DMS 273 treated with DMSO at 0.1 percent for 48 hours (cell line): ENCODE measurements around the gene GCNT2.
"Not testable (repeated sequence)": the region's sequence is repeated elsewhere in the genome, so short reads cannot be mapped to it uniquely, and the experiment has no call there.

ENCODE experiments used
- DNase-seq: peaks from one replicate; lab custom pipeline; 2025; lab: John Stamatoyannopoulos, UW

The GCNT2 gene

GRCh38 chr6:10514049-10514780, 6.9 kb upstream of the GCNT2 start:
- no peak for DNase-seq

DNA sequence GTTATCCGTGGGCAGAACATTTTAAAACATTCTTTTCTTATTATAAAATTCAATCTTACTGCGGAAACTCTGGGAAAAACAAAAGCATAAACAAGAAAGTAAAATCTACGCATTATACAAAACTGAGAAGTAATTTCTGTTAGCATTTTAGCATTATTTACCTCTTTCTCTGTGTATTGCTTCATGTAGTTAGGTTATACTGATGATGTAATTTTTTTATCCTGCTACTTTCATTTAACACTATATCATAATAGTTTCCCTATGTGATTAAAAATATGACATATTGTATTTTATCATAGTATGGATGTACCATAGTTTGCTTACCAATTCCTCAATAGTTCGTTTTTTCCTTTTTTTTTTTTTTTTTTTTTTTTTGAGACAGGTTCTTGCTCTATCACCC, 4.2 kb upstream of the GCNT2 start:
- no peak for DNase-seq

GRCh38 chr6:10518557-10519407, 2.4 kb upstream of the GCNT2 start:
- no peak for DNase-seq

DNA sequence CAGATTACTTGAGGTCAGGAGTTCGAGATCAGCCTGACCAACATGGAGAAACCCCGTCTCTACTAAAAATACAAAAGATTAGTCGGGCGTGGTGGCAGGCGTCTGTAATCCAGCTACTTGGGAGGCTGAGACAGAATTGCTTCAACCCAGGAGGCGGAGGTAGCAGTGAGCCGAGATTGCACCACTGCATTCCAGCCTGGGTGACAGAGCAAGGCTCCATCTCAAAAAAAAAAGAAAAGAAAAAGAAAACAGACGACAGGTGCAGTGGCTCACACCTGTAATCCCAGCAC, 1.8 kb upstream of the GCNT2 start:
- DNase-seq, result not testable (repeated sequence)

- DNase-seq, result no peak
Observed at GRCh38 chr6:10520468-10520867, 683 bp upstream of the GCNT2 start.

DNA sequence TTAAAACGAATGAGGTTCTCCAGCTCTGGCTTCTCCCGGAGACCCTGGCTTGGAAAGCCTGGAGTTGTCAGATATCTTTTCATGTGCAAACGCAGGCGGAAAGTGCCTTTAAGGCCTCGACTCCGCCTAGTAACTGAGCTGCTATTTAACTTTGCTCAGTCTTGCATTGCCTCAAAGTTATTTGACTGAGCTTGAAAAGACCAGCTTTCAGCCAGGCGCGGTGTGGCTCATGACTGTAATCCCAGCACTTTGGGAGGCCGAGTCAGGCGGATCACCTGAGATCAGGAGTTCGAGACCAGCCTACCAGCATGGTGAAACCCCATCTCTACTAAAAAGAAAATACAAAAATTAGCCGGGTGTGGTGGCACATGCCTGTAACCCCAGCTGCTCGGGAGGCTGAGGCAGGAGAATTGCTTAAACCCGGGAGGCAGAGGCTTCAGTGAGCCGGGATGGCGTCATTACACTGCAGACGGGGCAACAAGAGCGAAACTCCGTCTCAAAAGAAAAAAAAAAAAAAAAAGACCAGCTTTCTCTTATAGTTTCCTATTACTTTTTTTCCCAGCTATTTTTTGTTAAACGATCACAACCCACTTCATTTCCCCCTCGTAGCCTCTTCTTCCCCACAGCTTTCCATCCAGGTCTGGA, 1.9 kb downstream of the GCNT2 start:
- DNase-seq, result no peak

- no peak for DNase-seq
Observed at GRCh38 chr6:10526156-10526555, 5.0 kb downstream of the GCNT2 start.

- DNase-seq, result no peak
Observed at GRCh38 chr6:10528158-10528981, 7.2 kb downstream of the GCNT2 start.

DNA sequence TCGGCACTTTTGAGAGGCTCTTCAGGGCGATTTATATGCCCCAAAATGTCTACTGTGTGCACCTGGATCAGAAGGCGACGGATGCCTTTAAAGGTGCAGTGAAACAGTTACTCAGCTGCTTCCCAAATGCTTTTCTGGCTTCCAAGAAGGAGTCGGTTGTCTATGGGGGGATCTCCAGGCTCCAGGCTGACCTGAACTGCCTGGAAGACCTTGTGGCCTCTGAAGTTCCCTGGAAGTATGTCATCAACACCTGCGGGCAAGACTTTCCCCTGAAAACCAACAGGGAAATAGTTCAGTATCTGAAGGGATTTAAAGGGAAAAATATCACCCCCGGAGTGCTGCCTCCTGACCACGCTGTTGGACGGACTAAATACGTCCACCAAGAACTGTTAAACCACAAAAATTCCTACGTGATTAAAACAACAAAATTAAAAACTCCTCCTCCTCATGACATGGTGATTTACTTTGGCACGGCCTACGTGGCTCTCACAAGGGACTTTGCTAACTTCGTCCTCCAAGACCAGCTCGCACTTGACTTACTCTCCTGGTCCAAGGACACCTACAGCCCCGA, 8.2 kb downstream of the GCNT2 start:
- DNase-seq, result no peak

DNA sequence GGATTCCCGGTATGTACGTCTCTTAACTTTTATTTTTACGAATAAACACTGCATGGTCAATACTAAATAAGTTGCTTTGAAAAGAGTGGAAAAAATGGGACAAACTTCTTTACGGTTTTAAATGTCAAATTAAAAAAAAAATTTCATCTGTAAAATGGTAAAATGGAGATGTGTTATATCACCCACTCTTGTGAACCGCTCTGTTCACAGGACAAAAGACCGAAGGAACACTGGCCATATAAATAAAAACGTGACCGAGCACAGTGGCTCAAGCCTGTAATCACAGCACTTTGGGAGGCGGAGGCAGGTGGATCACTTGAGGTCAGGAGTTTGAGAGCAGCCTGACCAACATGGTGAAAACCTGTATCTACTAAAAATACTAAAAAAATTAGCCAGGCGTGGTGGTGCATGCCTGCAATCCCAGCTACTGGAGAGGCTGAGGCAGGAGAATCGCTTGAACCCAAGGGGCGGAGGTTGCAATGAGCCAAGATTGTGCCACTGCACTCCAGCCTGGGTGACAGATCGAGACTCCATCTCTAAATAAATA, 8.8 kb downstream of the GCNT2 start:
- not testable (repeated sequence) for DNase-seq

- DNase-seq, result no peak
Observed at GRCh38 chr6:10531503-10531902, 10.4 kb downstream of the GCNT2 start.

- DNase-seq, result no peak
Observed at GRCh38 chr6:10531942-10532341, 10.8 kb downstream of the GCNT2 start.

GRCh38 chr6:10532392-10532791, 11.2 kb downstream of the GCNT2 start:
- no peak for DNase-seq

GRCh38 chr6:10534419-10534762, 13.2 kb downstream of the GCNT2 start:
- no peak for DNase-seq

DNA sequence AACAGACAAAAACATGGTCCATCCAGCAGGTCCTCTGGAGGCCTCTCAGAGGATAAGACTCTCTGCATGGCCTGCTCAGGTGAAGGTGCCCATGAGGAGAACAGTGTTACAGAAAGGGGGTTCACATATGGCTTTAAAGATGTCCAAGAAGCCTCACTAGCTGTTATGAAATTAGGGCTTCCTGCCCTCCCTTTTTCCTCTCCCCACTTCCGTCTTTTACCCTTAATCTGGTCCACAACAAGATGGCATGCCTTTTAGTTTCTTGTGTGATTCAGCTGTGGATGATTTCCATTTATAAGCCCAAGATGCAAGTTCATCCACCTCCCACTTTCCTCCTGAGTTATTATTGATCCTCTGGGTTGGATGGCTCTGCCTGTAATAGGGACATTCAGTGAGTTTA, 14.0 kb downstream of the GCNT2 start:
- DNase-seq, result no peak

GRCh38 chr6:10537726-10538125, 16.6 kb downstream of the GCNT2 start:
- DNase-seq, result no peak

- no peak for DNase-seq
Observed at GRCh38 chr6:10540073-10540746, 19.1 kb downstream of the GCNT2 start.

DNA sequence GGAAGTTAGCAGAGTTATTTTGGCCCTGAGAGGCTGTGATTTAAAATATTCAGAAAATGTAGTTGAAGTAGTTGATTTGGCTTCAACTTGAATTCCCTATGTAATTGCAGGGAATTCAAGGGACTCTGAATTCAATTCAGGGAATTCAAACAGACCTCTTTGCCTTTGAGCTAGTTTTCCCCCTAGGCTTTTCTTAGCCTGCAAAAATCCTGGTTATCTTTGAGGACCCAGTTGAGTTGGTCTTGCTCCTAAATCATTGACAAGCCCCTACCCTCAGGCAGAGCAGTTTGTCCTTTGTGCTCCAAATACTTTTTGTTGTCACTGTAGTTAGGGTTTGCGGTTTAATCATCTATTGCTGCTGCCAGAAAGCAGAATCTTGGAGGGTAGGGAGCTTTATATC, 20.4 kb downstream of the GCNT2 start:
- no peak for DNase-seq

DNA sequence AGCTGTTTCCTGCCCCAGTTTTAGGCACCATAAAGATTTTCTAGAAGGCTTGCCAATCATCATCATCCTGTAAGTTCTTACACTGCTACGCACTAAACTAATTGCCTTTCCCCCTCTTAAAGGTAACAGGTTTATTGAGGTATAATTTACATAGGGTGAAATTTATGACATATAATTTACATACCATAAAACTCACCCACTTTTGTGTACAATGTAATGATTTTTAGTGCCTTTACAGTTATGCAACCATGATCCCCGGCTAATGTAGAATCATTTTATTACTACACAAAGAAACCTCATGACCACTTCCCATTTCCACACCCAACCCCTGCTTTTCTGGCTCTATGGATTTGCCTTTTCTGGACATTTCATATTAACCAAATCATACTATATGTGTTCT, 21.1 kb downstream of the GCNT2 start:
- no peak for DNase-seq

DNA sequence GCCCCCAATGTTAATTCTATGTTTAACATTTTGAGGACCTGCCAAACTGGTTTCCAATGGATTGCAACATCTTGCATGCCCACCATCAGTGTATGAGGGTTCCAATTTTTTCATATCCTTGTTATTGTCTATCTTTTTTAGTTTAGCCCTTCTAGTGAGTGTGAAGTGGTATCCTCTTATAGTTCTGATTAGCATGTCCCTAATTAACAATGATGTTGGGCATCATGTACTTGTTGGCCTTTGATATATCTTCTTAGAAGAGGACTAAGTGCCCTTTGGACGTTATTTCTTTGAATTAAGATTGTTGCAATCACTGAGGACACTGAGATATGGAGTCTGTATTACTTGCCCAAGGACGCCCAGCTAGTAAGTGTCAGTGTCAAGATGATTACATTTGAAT, 22.3 kb downstream of the GCNT2 start:
- DNase-seq, result no peak

- no peak for DNase-seq
Observed at GRCh38 chr6:10545482-10545881, 24.3 kb downstream of the GCNT2 start.
